ENCODE data around the gene KLF1.

The KLF1 gene

GRCh38 chr19:12866416-12867119 is 20.4 kb downstream of the KLF1 start:
- Histone ChIP-seq H3K4me3 (ENCODE audit: low read depth, low read length) (no peak overlapping the region), H3K27me3 (no peaks in the 10 kb centered on the region), H3K4me1 (no peaks in the 10 kb centered on the region), H3K36me3 (peaks cover 21% of the 10 kb centered on the region), H3K9me3 (no peaks in the 10 kb centered on the region)
- no peak for TF ChIP-seq CTCF (IDR thresholded peaks at IDR 0.05; ENCODE audit: low read depth, low read length)
- no peak for DNase-seq

GRCh38 chr19:12865746-12866415 is 21.1 kb downstream of the KLF1 start:
- no peak overlapping the region for H3K4me3 ChIP-seq (ENCODE audit: low read depth, low read length)
- no peaks in the 10 kb centered on the region for H3K27me3 ChIP-seq
- DNase-seq, result no peak
- H3K9me3 ChIP-seq, result no peaks in the 10 kb centered on the region
- peaks cover 21% of the 10 kb centered on the region for H3K36me3 ChIP-seq
- no peaks in the 10 kb centered on the region for H3K4me1 ChIP-seq
- TF ChIP-seq CTCF (IDR thresholded peaks at IDR 0.05; ENCODE audit: low read depth, low read length), result no peak

GRCh38 chr19:12864721-12865715 is 22.0 kb downstream of the KLF1 start:
- Histone ChIP-seq H3K4me1 (no peaks in the 10 kb centered on the region), H3K9me3 (no peaks in the 10 kb centered on the region), H3K27me3 (no peaks in the 10 kb centered on the region), H3K4me3 (ENCODE audit: low read depth, low read length) (no peak overlapping the region), H3K36me3 (peaks cover 25% of the 10 kb centered on the region)
- TF ChIP-seq CTCF (IDR thresholded peaks at IDR 0.05; ENCODE audit: low read depth, low read length), result no peak
- no peak for DNase-seq

- H3K9me3 ChIP-seq, result no peaks in the 10 kb centered on the region
- no peak overlapping the region for H3K4me3 ChIP-seq (ENCODE audit: low read depth, low read length)
- no peak for TF ChIP-seq CTCF (IDR thresholded peaks at IDR 0.05; ENCODE audit: low read depth, low read length)
- no peaks in the 10 kb centered on the region for H3K27me3 ChIP-seq
- peaks cover 19% of the 10 kb centered on the region for H3K36me3 ChIP-seq
- H3K4me1 ChIP-seq, result no peaks in the 10 kb centered on the region
- no peak for DNase-seq
Measured at GRCh38 chr19:12864143-12864542, 22.9 kb downstream of the KLF1 start.

GRCh38 chr19:12859546-12859945 is 27.5 kb downstream of the KLF1 start:
- H3K27me3 ChIP-seq, result no peaks in the 10 kb centered on the region
- no peaks in the 10 kb centered on the region for H3K9me3 ChIP-seq
- peaks cover 12% of the 10 kb centered on the region for H3K36me3 ChIP-seq
- no peak for DNase-seq
- TF ChIP-seq CTCF (IDR thresholded peaks at IDR 0.05; ENCODE audit: low read depth, low read length), result no peak
- no peaks in the 10 kb centered on the region for H3K4me1 ChIP-seq
- no peak overlapping the region for H3K4me3 ChIP-seq (ENCODE audit: low read depth, low read length)
